Mesenchymal stem cell (in vitro differentiated cells and primary cell): ENCODE measurements around the gene ADCK2.
"Not testable (repeated sequence)": the region's sequence is repeated elsewhere in the genome, so short reads cannot be mapped to it uniquely, and the experiment has no call there.

Experiments used
- DNase-seq: peaks from one replicate; pipeline ENCODE4 v3.0.0-alpha.2; 2013
- H2AFZ ChIP-seq: one replicate; pipeline ENCODE4 v1.6.1; 2013; ENCODE audit warnings: low read depth, mild to moderate bottlenecking, control low read depth, inconsistent platforms, low read length, moderate library complexity
- H2AK5ac ChIP-seq: 2 replicates; pipeline ENCODE4 v1.6.1; 2013; ENCODE audit warnings: low read length, moderate library complexity, mild to moderate bottlenecking, inconsistent platforms; ENCODE audit not compliant: severe bottlenecking
- H2BK120ac ChIP-seq: one replicate; pipeline ENCODE4 v1.6.1; 2013; ENCODE audit warnings: low read depth, mild to moderate bottlenecking, inconsistent platforms, low read length, moderate library complexity
- H2BK12ac ChIP-seq, 2 experiments: one replicate each; pipeline ENCODE4 v1.6.1; 2013; ENCODE audit warnings: inconsistent platforms in 2 of 2, low read length in 2 of 2, mild to moderate bottlenecking in 2 of 2, moderate library complexity in 2 of 2, control low read depth in 1 of 2
- H2BK15ac ChIP-seq: one replicate; pipeline ENCODE4 v1.6.1; 2013; ENCODE audit warnings: mild to moderate bottlenecking, low read depth, inconsistent platforms; ENCODE audit not compliant: poor library complexity, severe bottlenecking
- H2BK5ac ChIP-seq: 2 replicates; pipeline ENCODE4 v1.6.1; 2013; ENCODE audit warnings: low read depth, mild to moderate bottlenecking, low read length, control low read depth, inconsistent platforms; ENCODE audit not compliant: poor library complexity, severe bottlenecking
- H3K14ac ChIP-seq, 2 experiments: one replicate each; pipeline ENCODE4 v1.6.1; 2013; ENCODE audit warnings: inconsistent platforms in 2 of 2, low read length in 2 of 2, control low read depth in 1 of 2, mild to moderate bottlenecking in 1 of 2, moderate library complexity in 1 of 2
- H3K18ac ChIP-seq, 2 experiments: one replicate each; pipeline ENCODE4 v1.6.1; 2013; ENCODE audit warnings: inconsistent platforms in 2 of 2, low read length in 2 of 2, control low read depth in 1 of 2, low read depth in 1 of 2, mild to moderate bottlenecking in 1 of 2
- H3K23ac ChIP-seq, 2 experiments: one replicate each; pipeline ENCODE4 v1.6.1; 2013; ENCODE audit warnings: inconsistent platforms in 2 of 2, low read length in 2 of 2, mild to moderate bottlenecking in 2 of 2, moderate library complexity in 2 of 2, control low read depth in 1 of 2
- H3K27ac ChIP-seq: 2 replicates; pipeline ENCODE4 v1.5.1; 2013; ENCODE audit warnings: mild to moderate bottlenecking, moderate library complexity, low read length, control low read depth, inconsistent platforms; ENCODE audit not compliant: poor library complexity, severe bottlenecking
- H3K27me3 ChIP-seq, 2 experiments: 2 replicates each; pipeline versions ENCODE4 v1.6.1 to v1.7.0; 2013; ENCODE audit warnings: low read length in 2 of 2, mild to moderate bottlenecking in 2 of 2, moderate library complexity in 2 of 2, control low read depth in 1 of 2, inconsistent platforms in 1 of 2; ENCODE audit not compliant: control insufficient read depth in 1 of 2, insufficient read depth in 1 of 2
- H3K36me3 ChIP-seq, 2 experiments: 2 replicates each; pipeline versions ENCODE4 v1.6.1 to v1.7.0; 2013; ENCODE audit warnings: low read length in 2 of 2, control low read depth in 1 of 2, inconsistent platforms in 1 of 2, low read depth in 1 of 2, mild to moderate bottlenecking in 1 of 2; ENCODE audit not compliant: insufficient read depth in 2 of 2, control insufficient read depth in 1 of 2
- H3K4ac ChIP-seq, 2 experiments: one replicate each; pipeline ENCODE4 v1.6.1; 2013; ENCODE audit warnings: inconsistent platforms in 2 of 2, low read length in 2 of 2, mild to moderate bottlenecking in 2 of 2, moderate library complexity in 2 of 2, control low read depth in 1 of 2, low read depth in 1 of 2
- H3K4me1 ChIP-seq: 2 replicates; pipeline ENCODE4 v1.6.1; 2013; ENCODE audit warnings: low read depth, low read length, control low read depth; ENCODE audit not compliant: control insufficient read depth, insufficient read depth
- H3K4me2 ChIP-seq: 2 replicates; pipeline ENCODE4 v1.6.1; 2013; ENCODE audit warnings: low read length, mild to moderate bottlenecking, inconsistent platforms; ENCODE audit not compliant: poor library complexity, severe bottlenecking
- H3K4me3 ChIP-seq, 2 experiments: 2 replicates each; pipeline versions ENCODE4 v1.5.1 to v1.7.0; 2013; ENCODE audit warnings: low read length in 2 of 2, mild to moderate bottlenecking in 2 of 2, control low read depth in 1 of 2, low read depth in 1 of 2; ENCODE audit not compliant: insufficient read depth in 1 of 2
- H3K79me1 ChIP-seq: replicated peaks from 2 replicates; pipeline ENCODE4 v1.6.1; 2013; ENCODE audit warnings: mild to moderate bottlenecking, control low read depth, low read length, inconsistent platforms; ENCODE audit not compliant: poor library complexity, severe bottlenecking
- H3K9ac ChIP-seq: 2 replicates; pipeline ENCODE4 v1.7.0; 2013; ENCODE audit warnings: mild to moderate bottlenecking, low read length, moderate library complexity
- H3K9me3 ChIP-seq: 2 replicates; pipeline ENCODE4 v1.7.0; 2013; ENCODE audit warnings: mild to moderate bottlenecking, low read length; ENCODE audit not compliant: control insufficient read depth
- H4K8ac ChIP-seq: one replicate; pipeline ENCODE4 v1.6.1; 2013; ENCODE audit warnings: inconsistent platforms, mild to moderate bottlenecking, low read length, moderate library complexity
- H4K91ac ChIP-seq: one replicate; pipeline ENCODE4 v1.6.1; 2013; ENCODE audit warnings: mild to moderate bottlenecking, low read length, inconsistent platforms
- WGBS: methylation state at CpG from one replicate; pipeline ENCODE4 v1.1.7; 2013; ENCODE audit warnings: mixed read lengths; 5-methylcytosine and 5-hydroxymethylcytosine counted together

The ADCK2 gene

GRCh38 chr7:140674899-140675701 lies 2.4 kb downstream of the ADCK2 start:
- H3K27ac ChIP-seq, result no peak overlapping the region
- H3K36me3 ChIP-seq, result peaks cover 18 to 33% of the 10 kb centered on the region in 2 experiments
- no peak overlapping the region for H2BK5ac ChIP-seq
- no peak overlapping the region for H2BK15ac ChIP-seq
- DNase-seq, result peak; percentile 70
- H3K4me3 ChIP-seq, result peak overlapping the region in 1 of 2 experiments; percentile 89
- no peak overlapping the region for H2BK12ac ChIP-seq
- peaks cover 17% of the 10 kb centered on the region for H3K4me1 ChIP-seq
- no peak overlapping the region for H3K23ac ChIP-seq
- 56% methylated on average over 7 of the region's 8 CpGs for WGBS
- no peaks in the 10 kb centered on the region for H3K27me3 ChIP-seq
- H3K9ac ChIP-seq, result peak overlapping the region; percentile 86
- no peak overlapping the region for H4K91ac ChIP-seq
- no peak overlapping the region for H2AK5ac ChIP-seq
- no peak overlapping the region for H2AFZ ChIP-seq
- no peak overlapping the region for H3K4ac ChIP-seq
- H3K18ac ChIP-seq, result no peak overlapping the region
- no peak overlapping the region for H3K4me2 ChIP-seq
- no peak overlapping the region for H2BK120ac ChIP-seq
- no peak overlapping the region for H4K8ac ChIP-seq
- no peaks in the 10 kb centered on the region for H3K9me3 ChIP-seq
- H3K79me1 ChIP-seq, result peaks cover 14% of the 10 kb centered on the region
- H3K14ac ChIP-seq, result no peak overlapping the region

- H3K18ac ChIP-seq, result no peak overlapping the region
- H3K4me1 ChIP-seq, result peaks cover 17% of the 10 kb centered on the region
- H3K4ac ChIP-seq, result no peak overlapping the region
- H2BK12ac ChIP-seq, result no peak overlapping the region
- no peak overlapping the region for H2AFZ ChIP-seq
- peaks cover 23 to 39% of the 10 kb centered on the region in 2 experiments for H3K36me3 ChIP-seq
- no peaks in the 10 kb centered on the region for H3K27me3 ChIP-seq
- H3K9me3 ChIP-seq, result no peaks in the 10 kb centered on the region
- H2BK5ac ChIP-seq, result no peak overlapping the region
- H3K14ac ChIP-seq, result no peak overlapping the region
- 91% methylated on average over 3 of the region's 4 CpGs for WGBS
- no peak overlapping the region for H2BK120ac ChIP-seq
- H3K4me3 ChIP-seq, result peak overlapping the region in 1 of 2 experiments; percentile 17
- no peak for DNase-seq
- no peak overlapping the region for H3K27ac ChIP-seq
- H3K4me2 ChIP-seq, result no peak overlapping the region
- peaks cover 14% of the 10 kb centered on the region for H3K79me1 ChIP-seq
- H3K23ac ChIP-seq, result no peak overlapping the region
- peak overlapping the region; percentile 43 for H3K9ac ChIP-seq
- no peak overlapping the region for H4K8ac ChIP-seq
- H2AK5ac ChIP-seq, result no peak overlapping the region
- no peak overlapping the region for H2BK15ac ChIP-seq
- no peak overlapping the region for H4K91ac ChIP-seq
Measured at GRCh38 chr7:140675726-140676125, 3.0 kb downstream of the ADCK2 start.

GRCh38 chr7:140676306-140676705 lies 3.6 kb downstream of the ADCK2 start:
- Histone ChIP-seq H3K27ac (no peak overlapping the region), H3K27me3 (no peaks in the 10 kb centered on the region), H2AFZ (no peak overlapping the region), H3K23ac (no peak overlapping the region), H3K9me3 (no peaks in the 10 kb centered on the region), H2BK120ac (no peak overlapping the region), H2AK5ac (no peak overlapping the region), H2BK12ac (no peak overlapping the region), H3K4me1 (peaks cover 17% of the 10 kb centered on the region), H3K4ac (no peak overlapping the region), H3K4me3 (no peak overlapping the region), H4K91ac (no peak overlapping the region), H2BK15ac (no peak overlapping the region), H3K79me1 (peaks cover 14% of the 10 kb centered on the region), H3K4me2 (no peak overlapping the region), H4K8ac (no peak overlapping the region), H3K9ac (no peak overlapping the region), H3K18ac (no peak overlapping the region), H3K36me3 (peaks cover 27 to 43% of the 10 kb centered on the region in 2 experiments), H2BK5ac (no peak overlapping the region), H3K14ac (no peak overlapping the region)
- WGBS, result 98% methylated on average over 2 of the region's 3 CpGs
- DNase-seq, result no peak

- Histone ChIP-seq H3K79me1 (peaks cover 14% of the 10 kb centered on the region), H3K4me1 (peaks cover 17% of the 10 kb centered on the region), H3K36me3 (peaks cover 27 to 48% of the 10 kb centered on the region in 2 experiments)
- H2BK15ac ChIP-seq, H3K9ac ChIP-seq, H3K27ac ChIP-seq, H3K4ac ChIP-seq, H3K14ac ChIP-seq, DNase-seq, H3K18ac ChIP-seq, H2BK120ac ChIP-seq, H4K8ac ChIP-seq, H3K4me2 ChIP-seq, H2BK5ac ChIP-seq, H4K91ac ChIP-seq, H3K9me3 ChIP-seq, H2AK5ac ChIP-seq, H3K4me3 ChIP-seq, H3K23ac ChIP-seq, H3K27me3 ChIP-seq, H2AFZ ChIP-seq, H2BK12ac ChIP-seq: not testable (repeated sequence)
- 94% methylated on average over 11 of the region's 11 CpGs for WGBS
Measured at GRCh38 chr7:140676956-140677355, 4.2 kb downstream of the ADCK2 start.
